Body of pancreas (tissue), 4 donors: ENCODE data around the gene TRIM71. TPM values are rescaled to one million over a fixed set of nuclear protein-coding genes. Genes with fewer than 3 reads are reported as not detected.

Experiments used
- ATAC-seq: fragments of 150-250 bp; one replicate; pipeline ENCODE4 v1.9.1; 2016
- DNase-seq, 4 donors: peaks; one replicate each; pipeline ENCODE4 v3.0.0-alpha.2; 2019
- H3K27ac ChIP-seq, 4 donors: fragments of 200-600 bp; sonication (generic); 1 replicate in 3 of 4; 2 replicates in 1 of 4; pipeline versions ENCODE4 v1.5.1 to v1.6.1; 2016 to 2019; ENCODE audit warnings: mild to moderate bottlenecking in 1 of 4, mixed read lengths in 1 of 4, moderate library complexity in 1 of 4
- H3K27me3 ChIP-seq, 2 donors: fragments of 200-600 bp; sonication (generic); one replicate each; pipeline ENCODE4 v1.6.0; 2016; ENCODE audit warnings: mild to moderate bottlenecking in 1 of 2
- H3K36me3 ChIP-seq, 2 donors: fragments of 200-600 bp; sonication (generic); replicated peaks in 1 of 2; 2 replicates each; pipeline ENCODE4 v1.5.1; 2016; ENCODE audit warnings: low read depth in 2 of 2; ENCODE audit not compliant: insufficient read depth in 1 of 2
- H3K4me1 ChIP-seq: fragments of 200-600 bp; sonication (generic); one replicate; pipeline ENCODE4 v1.6.0; 2016
- H3K4me3 ChIP-seq, 2 donors: fragments of 200-600 bp; sonication (generic); 1 replicate in 1 of 2; 2 replicates in 1 of 2; pipeline ENCODE4 v1.5.1; 2016 to 2019
- H3K9me3 ChIP-seq, 3 donors: fragments of 200-600 bp; sonication (generic); 1 replicate in 2 of 3; 2 replicates in 1 of 3; pipeline ENCODE4 v1.5.1; 2016
- CTCF ChIP-seq, 7 experiments: fragments of 450-650 bp in 4 of 7; fragments of 200-600 bp in 3 of 7; sonication (generic) in 3 of 7; IDR thresholded peaks; one replicate each; pipeline ENCODE4 v1.5.1; 2016 to 2019; ENCODE audit warnings: antibody characterized with exemption in 7 of 7
- POLR2A ChIP-seq, 3 donors: fragments of 450-650 bp; IDR thresholded peaks; one replicate each; pipeline ENCODE4 v1.6.1; 2016; ENCODE audit warnings: antibody characterized with exemption in 3 of 3, mild to moderate bottlenecking in 2 of 3
- WGBS, 2 donors: methylation state at CpG; one replicate each; pipeline ENCODE4 v1.1.5; 2017; 5-methylcytosine and 5-hydroxymethylcytosine counted together
- intact Hi-C: fragments of 100-400 bp; cut with DNase I; formaldehyde crosslinking; loops from one replicate; pipeline ENCODE4 v1.15.1; 2023
- total RNA-seq, 2 donors: library from RNA; depleted of rRNA; stranded (reverse); fragments of >200 nt; gene quantifications; one replicate each; pipeline ENCODE4 v1.1.0, GENCODE V29; 2016

The TRIM71 gene
- total RNA-seq, 2 donors from 2014 or later: not detected

DNA sequence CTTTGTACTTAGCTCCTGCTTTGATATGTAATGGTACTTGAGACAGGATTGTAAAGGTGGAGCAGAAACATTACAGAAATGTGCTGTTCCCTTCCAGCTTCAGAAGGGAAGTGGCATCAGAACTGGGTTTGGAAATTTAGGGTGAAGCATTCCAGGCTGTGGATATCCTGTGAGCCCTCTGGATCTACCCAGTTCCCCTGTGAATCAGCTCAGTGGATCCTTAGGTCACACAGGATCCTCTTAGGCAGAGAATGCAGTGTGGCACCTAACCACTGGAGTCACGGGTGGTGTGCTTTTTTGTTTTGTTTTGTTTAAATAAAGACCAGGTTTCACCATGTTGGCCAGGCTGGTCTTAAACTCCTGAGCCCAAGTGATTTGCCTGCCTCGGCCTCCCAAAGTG, 66.0 kb downstream of the TRIM71 start:
- DNase-seq (no peak), ATAC-seq (no peak)
- H3K36me3 ChIP-seq: no peaks in the 10 kb centered on the region
- no peak overlapping the region for H3K4me3 ChIP-seq
- WGBS, 2 donors: 93 to 94% methylated on average over 2 of the region's 2 CpGs
- H3K27ac ChIP-seq: no peak overlapping the region
- intact Hi-C loops: no loop called here
- H3K4me1 ChIP-seq: no peaks in the 10 kb centered on the region
- no peaks in the 10 kb centered on the region for H3K9me3 ChIP-seq
- no peak for TF ChIP-seq POLR2A (IDR thresholded peaks at IDR 0.05)
- TF ChIP-seq CTCF (IDR thresholded peaks at IDR 0.05): no peak
- H3K27me3 ChIP-seq: no peaks in the 10 kb centered on the region

GRCh38 chr3:32884591-32884990, 66.8 kb downstream of the TRIM71 start:
- Histone ChIP-seq H3K27me3 (no peaks in the 10 kb centered on the region), H3K27ac (no peak overlapping the region), H3K4me1 (no peaks in the 10 kb centered on the region), H3K36me3 (no peaks in the 10 kb centered on the region), H3K9me3 (no peaks in the 10 kb centered on the region), H3K4me3 (no peak overlapping the region)
- 58 to 60% methylated on average over 2 of the region's 2 CpGs for WGBS, 2 donors
- no peak for TF ChIP-seq POLR2A (IDR thresholded peaks at IDR 0.05)
- TF ChIP-seq CTCF (IDR thresholded peaks at IDR 0.05): no peak
- no peak for DNase-seq
- intact Hi-C loops: no loop called here
- ATAC-seq: no peak

DNA sequence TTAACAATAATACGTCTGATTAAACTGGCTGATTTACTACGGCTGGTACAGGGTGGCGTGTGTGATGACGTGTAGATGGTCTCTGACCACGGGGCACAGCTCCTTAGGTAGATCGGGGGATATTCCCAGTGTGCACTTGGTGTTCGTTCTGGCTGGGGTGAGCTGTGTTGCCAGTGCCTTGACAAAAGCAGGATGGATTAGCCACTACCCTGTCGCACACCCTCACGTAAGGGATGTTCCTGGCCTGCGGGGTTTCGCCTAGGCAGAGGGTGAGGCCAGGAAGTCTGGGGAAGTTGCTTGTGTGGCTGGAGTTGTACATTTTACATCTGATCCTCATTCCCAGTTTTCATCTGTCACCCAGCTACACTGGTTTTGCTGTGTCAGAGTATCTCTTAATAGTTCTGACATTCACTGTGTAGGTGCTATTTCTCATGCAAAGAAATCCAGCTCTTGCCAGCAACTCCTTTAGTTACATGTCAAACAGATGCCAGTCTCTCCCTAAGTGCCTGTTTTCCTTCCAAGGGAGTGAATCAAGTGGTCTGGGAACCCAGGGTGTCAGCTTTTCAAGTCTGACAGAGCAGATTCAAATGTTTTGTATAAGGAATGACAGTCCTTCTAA, 67.6 kb downstream of the TRIM71 start:
- 86 to 96% methylated on average over 10 to 11 of the region's 11 CpGs for WGBS, 2 donors
- intact Hi-C loops: no loop called here
- Histone ChIP-seq H3K4me1 (no peaks in the 10 kb centered on the region), H3K9me3 (no peaks in the 10 kb centered on the region), H3K27ac (no peak overlapping the region), H3K27me3 (no peaks in the 10 kb centered on the region), H3K36me3 (no peaks in the 10 kb centered on the region), H3K4me3 (no peak overlapping the region)
- TF ChIP-seq POLR2A (IDR thresholded peaks at IDR 0.05) (no peak), CTCF (IDR thresholded peaks at IDR 0.05) (no peak)
- ATAC-seq (no peak), DNase-seq (no peak)

- Histone ChIP-seq H3K4me1 (no peaks in the 10 kb centered on the region), H3K27me3 (no peaks in the 10 kb centered on the region), H3K27ac (no peak overlapping the region), H3K9me3 (no peaks in the 10 kb centered on the region), H3K36me3 (no peaks in the 10 kb centered on the region), H3K4me3 (no peak overlapping the region)
- 70 to 80% methylated on average over 4 of the region's 4 CpGs for WGBS, 2 donors
- intact Hi-C loops: no loop called here
- TF ChIP-seq POLR2A (IDR thresholded peaks at IDR 0.05) (no peak), CTCF (IDR thresholded peaks at IDR 0.05) (no peak)
- ATAC-seq: no peak
- no peak for DNase-seq
Measured at GRCh38 chr3:32886296-32886695, 68.5 kb downstream of the TRIM71 start.

GRCh38 chr3:32886911-32887310, 69.1 kb downstream of the TRIM71 start:
- TF ChIP-seq POLR2A (IDR thresholded peaks at IDR 0.05) (no peak), CTCF (IDR thresholded peaks at IDR 0.05) (no peak)
- 62 to 68% methylated on average over 3 of the region's 3 CpGs for WGBS, 2 donors
- H3K4me1 ChIP-seq: no peaks in the 10 kb centered on the region
- H3K9me3 ChIP-seq: no peaks in the 10 kb centered on the region
- ATAC-seq (no peak), DNase-seq (no peak)
- no peaks in the 10 kb centered on the region for H3K36me3 ChIP-seq
- no peak overlapping the region for H3K4me3 ChIP-seq
- intact Hi-C loops: no loop called here
- no peak overlapping the region for H3K27ac ChIP-seq
- no peaks in the 10 kb centered on the region for H3K27me3 ChIP-seq
